Duodenal mucosa (tissue), 2 donors: Measurements from ENCODE around the gene VANGL2.
A peak's percentile ranks its signal among the peaks of the same experiment; 100 is the strongest.

Experiments
- H3K27ac ChIP-seq: one replicate; pipeline ENCODE4 v1.7.0; 2013; ENCODE audit warnings: low read depth, low read length
- H3K27me3 ChIP-seq, 2 donors: one replicate each; pipeline ENCODE4 v1.7.0; 2013; ENCODE audit warnings: low read length in 2 of 2, control low read depth in 1 of 2; ENCODE audit not compliant: insufficient read depth in 2 of 2, control insufficient read depth in 1 of 2
- H3K36me3 ChIP-seq, 2 donors: one replicate each; pipeline ENCODE4 v1.7.0; 2013; ENCODE audit warnings: low read length in 2 of 2, control low read depth in 1 of 2; ENCODE audit not compliant: insufficient read depth in 2 of 2, control insufficient read depth in 1 of 2
- H3K4me1 ChIP-seq, 2 donors: one replicate each; pipeline ENCODE4 v1.7.0; 2013; ENCODE audit warnings: low read length in 2 of 2, control low read depth in 1 of 2; ENCODE audit not compliant: insufficient read depth in 2 of 2, control insufficient read depth in 1 of 2
- H3K4me3 ChIP-seq, 2 donors: one replicate each; pipeline ENCODE4 v1.7.0; 2013; ENCODE audit warnings: low read length in 2 of 2, low read depth in 1 of 2
- H3K9ac ChIP-seq, 2 donors: one replicate each; pipeline ENCODE4 v1.7.0; 2013; ENCODE audit warnings: low read length in 2 of 2, low read depth in 1 of 2
- H3K9me3 ChIP-seq, 2 donors: one replicate each; pipeline ENCODE4 v1.7.0; 2013; ENCODE audit warnings: low read length in 2 of 2, control low read depth in 1 of 2; ENCODE audit not compliant: control insufficient read depth in 1 of 2

The VANGL2 gene

GRCh38 chr1:160400223-160400645 is at the start of gene VANGL2:
Gene VANGL2, plus strand, starts transcription at chr1:160400564. Its CDS starts 15,274 bp downstream, at chr1:160415838.
- Histone ChIP-seq H3K36me3 (no peaks in the 10 kb centered on the region), H3K9ac (peak within 1 kb of the TSS; percentile 61 to 62), H3K27ac (no peak within 1 kb of the TSS), H3K9me3 (no peaks in the 10 kb centered on the region), H3K27me3 (no peaks in the 10 kb centered on the region), H3K4me1 (peaks cover 29 to 33% of the 10 kb centered on the region in 2 donors), H3K4me3 (peak within 1 kb of the TSS; percentile 68 to 77)

GRCh38 chr1:160351629-160352028 is 48.7 kb upstream of the VANGL2 start:
- no peaks in the 10 kb centered on the region for H3K9me3 ChIP-seq
- H3K27ac ChIP-seq, result no peak overlapping the region
- peaks cover 76 to 93% of the 10 kb centered on the region in 2 donors for H3K36me3 ChIP-seq
- H3K27me3 ChIP-seq, result no peaks in the 10 kb centered on the region
- peaks cover 0 to 4% of the 10 kb centered on the region in 2 donors for H3K4me1 ChIP-seq
- H3K4me3 ChIP-seq, result no peak overlapping the region
- no peak overlapping the region for H3K9ac ChIP-seq

GRCh38 chr1:160352555-160352954 is 47.8 kb upstream of the VANGL2 start:
- H3K36me3 ChIP-seq, result peaks cover 83 to 100% of the 10 kb centered on the region in 2 donors
- H3K4me1 ChIP-seq, result no peaks in the 10 kb centered on the region
- no peaks in the 10 kb centered on the region for H3K9me3 ChIP-seq
- H3K4me3 ChIP-seq, result no peak overlapping the region
- no peaks in the 10 kb centered on the region for H3K27me3 ChIP-seq
- no peak overlapping the region for H3K27ac ChIP-seq
- no peak overlapping the region for H3K9ac ChIP-seq

GRCh38 chr1:160353223-160353622 is 47.1 kb upstream of the VANGL2 start:
- Histone ChIP-seq H3K9me3 (no peaks in the 10 kb centered on the region), H3K4me1 (no peaks in the 10 kb centered on the region), H3K36me3 (peaks cover 85 to 100% of the 10 kb centered on the region in 2 donors), H3K27ac (no peak overlapping the region), H3K4me3 (no peak overlapping the region), H3K27me3 (no peaks in the 10 kb centered on the region), H3K9ac (no peak overlapping the region)

- H3K27ac ChIP-seq, result no peak overlapping the region
- no peak overlapping the region for H3K4me3 ChIP-seq
- H3K36me3 ChIP-seq, result peaks cover 78 to 96% of the 10 kb centered on the region in 2 donors
- H3K27me3 ChIP-seq, result no peaks in the 10 kb centered on the region
- H3K9ac ChIP-seq, result no peak overlapping the region
- H3K4me1 ChIP-seq, result no peaks in the 10 kb centered on the region
- no peaks in the 10 kb centered on the region for H3K9me3 ChIP-seq
These were observed 45.9 kb upstream of the VANGL2 start for GRCh38 chr1:160354388-160354985.

GRCh38 chr1:160357286-160358002 is 42.9 kb upstream of the VANGL2 start:
- H3K27ac ChIP-seq, result no peak overlapping the region
- no peaks in the 10 kb centered on the region for H3K4me1 ChIP-seq
- no peaks in the 10 kb centered on the region for H3K9me3 ChIP-seq
- peaks cover 55 to 81% of the 10 kb centered on the region in 2 donors for H3K36me3 ChIP-seq
- H3K9ac ChIP-seq, result no peak overlapping the region
- no peak overlapping the region for H3K4me3 ChIP-seq
- H3K27me3 ChIP-seq, result no peaks in the 10 kb centered on the region

GRCh38 chr1:160358073-160358472 is 42.3 kb upstream of the VANGL2 start:
- Histone ChIP-seq H3K9me3 (no peaks in the 10 kb centered on the region), H3K9ac (no peak overlapping the region), H3K4me3 (no peak overlapping the region), H3K36me3 (peaks cover 49 to 74% of the 10 kb centered on the region in 2 donors), H3K4me1 (no peaks in the 10 kb centered on the region), H3K27ac (no peak overlapping the region), H3K27me3 (no peaks in the 10 kb centered on the region)

- H3K36me3 ChIP-seq, result peaks cover 36 to 58% of the 10 kb centered on the region in 2 donors
- no peaks in the 10 kb centered on the region for H3K9me3 ChIP-seq
- H3K9ac ChIP-seq, result no peak overlapping the region
- no peaks in the 10 kb centered on the region for H3K27me3 ChIP-seq
- H3K27ac ChIP-seq, result no peak overlapping the region
- no peak overlapping the region for H3K4me3 ChIP-seq
- H3K4me1 ChIP-seq, result no peaks in the 10 kb centered on the region
These were observed 40.7 kb upstream of the VANGL2 start for GRCh38 chr1:160359559-160360226.

GRCh38 chr1:160360227-160360695 is 40.1 kb upstream of the VANGL2 start:
- Histone ChIP-seq H3K4me3 (no peak overlapping the region), H3K36me3 (peaks cover 30 to 53% of the 10 kb centered on the region in 2 donors), H3K4me1 (no peaks in the 10 kb centered on the region), H3K9ac (no peak overlapping the region), H3K27ac (no peak overlapping the region), H3K27me3 (no peaks in the 10 kb centered on the region), H3K9me3 (no peaks in the 10 kb centered on the region)

- no peak overlapping the region for H3K4me3 ChIP-seq
- H3K9ac ChIP-seq, result no peak overlapping the region
- H3K9me3 ChIP-seq, result no peaks in the 10 kb centered on the region
- peaks cover 21 to 43% of the 10 kb centered on the region in 2 donors for H3K36me3 ChIP-seq
- no peaks in the 10 kb centered on the region for H3K4me1 ChIP-seq
- no peak overlapping the region for H3K27ac ChIP-seq
- no peaks in the 10 kb centered on the region for H3K27me3 ChIP-seq
These were observed 39.2 kb upstream of the VANGL2 start for GRCh38 chr1:160361199-160361598.
